HG02798 (cell line): Measurements from ENCODE around the gene RNF145.
"Not testable (repeated sequence)": the region's sequence is repeated elsewhere in the genome, so short reads cannot be mapped to it uniquely, and the experiment has no call there.

ENCODE experiments used
- ATAC-seq: cut with Tn5 transposase; IDR thresholded peaks from one replicate; pipeline ENCODE4 v1.9.1; 2021; ENCODE audit warnings: mild to moderate bottlenecking; ENCODE audit not compliant: unreplicated experiment, poor library complexity

RNF145 gene, protein sequence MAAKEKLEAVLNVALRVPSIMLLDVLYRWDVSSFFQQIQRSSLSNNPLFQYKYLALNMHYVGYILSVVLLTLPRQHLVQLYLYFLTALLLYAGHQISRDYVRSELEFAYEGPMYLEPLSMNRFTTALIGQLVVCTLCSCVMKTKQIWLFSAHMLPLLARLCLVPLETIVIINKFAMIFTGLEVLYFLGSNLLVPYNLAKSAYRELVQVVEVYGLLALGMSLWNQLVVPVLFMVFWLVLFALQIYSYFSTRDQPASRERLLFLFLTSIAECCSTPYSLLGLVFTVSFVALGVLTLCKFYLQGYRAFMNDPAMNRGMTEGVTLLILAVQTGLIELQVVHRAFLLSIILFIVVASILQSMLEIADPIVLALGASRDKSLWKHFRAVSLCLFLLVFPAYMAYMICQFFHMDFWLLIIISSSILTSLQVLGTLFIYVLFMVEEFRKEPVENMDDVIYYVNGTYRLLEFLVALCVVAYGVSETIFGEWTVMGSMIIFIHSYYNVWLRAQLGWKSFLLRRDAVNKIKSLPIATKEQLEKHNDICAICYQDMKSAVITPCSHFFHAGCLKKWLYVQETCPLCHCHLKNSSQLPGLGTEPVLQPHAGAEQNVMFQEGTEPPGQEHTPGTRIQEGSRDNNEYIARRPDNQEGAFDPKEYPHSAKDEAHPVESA

DNA sequence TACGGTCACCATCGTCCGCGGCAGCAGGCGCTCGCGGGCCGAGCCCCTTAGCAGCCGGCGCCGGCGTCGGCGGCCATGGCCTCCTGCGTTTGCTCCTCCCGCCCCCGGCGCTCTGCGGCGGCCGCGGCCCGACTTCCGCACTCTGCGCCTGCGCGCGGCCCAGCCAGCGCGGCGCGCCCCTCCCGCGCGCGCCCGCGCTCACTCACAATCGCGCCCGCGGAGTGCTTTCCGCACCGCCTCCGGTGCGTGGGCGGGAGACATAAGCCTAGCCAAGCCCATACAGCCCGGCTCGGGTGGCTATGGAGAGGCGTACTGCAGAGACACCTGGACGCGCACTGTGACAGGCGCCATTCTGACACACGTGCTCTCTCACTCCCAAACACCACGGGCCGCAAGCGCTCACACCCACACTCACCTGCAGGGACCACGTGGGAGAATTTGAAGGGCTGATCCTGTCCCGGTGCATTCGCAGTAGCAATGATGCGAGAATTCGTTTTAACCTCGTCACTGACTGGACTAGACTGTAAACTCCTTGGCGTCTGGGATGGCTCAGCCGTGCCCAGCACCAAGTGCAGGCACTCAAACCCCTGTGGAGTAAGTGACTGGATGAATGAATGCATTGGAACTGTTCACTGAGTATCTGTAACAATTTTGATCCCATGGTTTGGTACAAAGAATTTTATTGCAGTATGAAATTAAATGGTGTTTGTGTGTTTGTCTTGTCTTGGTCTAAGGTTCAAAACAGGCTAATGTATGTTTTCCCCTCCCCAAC, at the start of gene RNF145:
Gene RNF145, minus strand, starts transcription at position 116 of the 772 bp plus-strand sequence. CDS start 5,936 bp downstream, outside the sequence.
- peak; percentile 86 for ATAC-seq

DNA sequence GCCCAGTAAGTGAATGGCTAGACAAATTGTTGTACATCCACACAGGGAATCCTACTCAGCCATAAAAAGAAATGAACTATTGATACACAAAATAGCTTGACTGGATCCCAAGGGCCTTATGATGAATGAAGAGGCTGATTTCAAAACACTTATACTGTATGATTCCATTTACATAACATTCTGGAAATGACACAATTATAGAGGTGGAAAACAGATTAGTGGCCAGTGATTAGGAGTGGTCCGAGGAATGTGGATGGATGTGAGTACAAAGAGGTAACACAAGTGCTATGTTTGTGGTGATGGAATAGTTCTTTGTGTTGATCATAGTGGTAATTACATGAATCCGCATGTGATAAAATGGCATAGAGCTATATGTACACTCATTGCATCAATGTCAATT, 49.0 kb upstream of the RNF145 start:
- no peak for ATAC-seq

DNA sequence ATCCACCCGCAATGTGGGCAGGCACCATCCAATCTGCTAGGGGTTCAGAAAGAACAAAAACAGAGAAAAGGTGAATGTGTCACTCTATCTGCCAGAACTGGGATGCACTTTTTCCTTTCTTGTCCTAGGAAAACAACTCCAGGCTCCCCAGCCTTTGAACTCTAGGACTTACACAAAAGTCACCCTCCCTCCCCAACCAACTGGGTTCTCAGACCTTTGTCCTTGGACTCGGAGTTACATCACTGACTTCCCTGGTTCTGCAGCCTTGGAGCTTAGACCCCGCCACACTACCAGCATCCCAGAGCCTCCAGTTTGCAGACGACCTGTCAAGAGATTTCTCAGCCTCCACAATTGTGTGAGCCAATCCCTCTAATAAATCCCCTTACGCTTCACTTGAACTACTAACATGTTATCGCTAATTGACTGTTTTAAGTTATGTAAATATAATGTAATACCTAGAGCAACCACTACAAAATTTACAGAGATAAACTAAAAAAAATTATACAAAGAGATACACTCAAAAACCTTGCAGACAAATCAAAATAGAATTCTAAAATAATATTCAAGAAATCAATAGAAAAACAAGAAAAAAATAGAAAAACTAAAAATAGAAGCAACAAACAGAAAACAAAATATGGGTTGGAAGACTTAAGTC, 48.4 kb upstream of the RNF145 start:
- ATAC-seq: no peak

DNA sequence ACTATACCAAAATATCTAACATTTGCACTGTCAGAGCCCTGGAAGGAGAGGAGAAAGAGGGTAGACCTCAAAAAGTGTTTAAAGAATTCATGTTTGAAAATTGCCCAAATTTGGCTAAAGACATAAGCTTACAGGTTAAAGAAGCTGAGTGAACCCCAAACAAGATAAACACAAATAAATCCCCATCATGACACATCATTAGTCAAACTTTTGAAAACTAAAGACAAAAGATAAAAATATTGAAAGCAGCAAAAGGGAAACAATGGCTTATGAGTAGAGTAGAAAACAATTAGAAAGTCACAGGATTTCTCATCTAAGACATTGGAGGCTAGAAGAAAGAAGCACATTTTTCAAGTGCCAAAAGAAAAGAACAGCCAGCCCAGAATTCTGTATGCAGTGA, 47.7 kb upstream of the RNF145 start:
- no peak for ATAC-seq

DNA sequence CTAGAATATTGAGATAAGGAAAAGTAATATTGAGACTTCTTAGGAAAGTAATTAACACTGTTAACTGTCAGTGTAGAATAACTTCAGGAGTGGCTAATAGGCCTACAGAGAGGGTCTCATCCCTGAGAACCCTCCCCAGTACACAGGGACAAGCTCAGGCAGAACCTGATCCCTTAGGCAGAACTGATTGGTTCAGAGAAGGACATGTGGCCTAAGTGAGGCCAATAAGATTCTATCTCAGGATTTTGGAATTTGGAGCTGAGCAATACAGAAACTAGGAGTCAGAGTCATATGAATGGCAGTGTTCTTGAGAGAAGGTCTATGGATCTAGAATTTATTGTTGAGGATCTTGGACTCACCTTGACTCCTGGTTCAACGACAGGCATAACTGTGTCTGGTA, 42.8 kb upstream of the RNF145 start:
- no peak for ATAC-seq

DNA sequence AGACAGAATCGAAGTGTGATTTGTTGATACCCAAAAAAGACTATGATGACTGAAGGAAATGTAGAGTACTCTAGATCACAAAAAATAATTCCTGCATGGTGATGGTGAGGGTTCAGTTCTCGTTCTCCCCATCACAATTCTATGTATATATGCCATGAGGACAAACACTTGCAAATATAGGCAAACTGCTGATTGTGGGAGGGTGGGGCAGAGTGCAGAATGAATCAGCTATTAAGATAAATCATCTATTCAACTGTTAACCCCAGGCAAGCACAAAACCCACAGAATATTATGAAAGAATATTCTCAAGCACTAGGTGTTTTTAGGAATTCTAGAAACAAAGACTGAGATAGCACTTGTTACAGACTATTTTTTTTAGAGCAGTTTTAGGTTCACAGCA, 39.8 kb upstream of the RNF145 start:
- no peak for ATAC-seq

DNA sequence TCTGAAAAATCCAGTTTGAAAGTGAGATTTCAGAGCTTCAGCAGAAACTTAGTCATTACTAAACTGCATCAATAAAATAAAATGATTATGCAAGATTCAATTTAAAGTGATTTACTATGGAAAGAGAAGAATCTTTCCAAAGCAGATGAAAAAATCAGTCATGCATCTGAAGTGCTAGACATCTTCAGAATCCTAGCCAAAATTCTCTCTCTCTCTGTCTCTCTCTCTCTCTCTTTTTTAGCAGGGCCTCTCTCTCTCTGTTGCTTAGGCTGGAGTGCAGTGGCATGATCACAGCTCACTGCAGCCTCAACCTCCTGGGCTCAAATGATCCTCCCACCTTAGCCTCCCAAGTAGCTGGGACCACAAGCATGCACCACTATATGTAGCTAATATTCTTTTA, 35.5 kb upstream of the RNF145 start:
- no peak for ATAC-seq

DNA sequence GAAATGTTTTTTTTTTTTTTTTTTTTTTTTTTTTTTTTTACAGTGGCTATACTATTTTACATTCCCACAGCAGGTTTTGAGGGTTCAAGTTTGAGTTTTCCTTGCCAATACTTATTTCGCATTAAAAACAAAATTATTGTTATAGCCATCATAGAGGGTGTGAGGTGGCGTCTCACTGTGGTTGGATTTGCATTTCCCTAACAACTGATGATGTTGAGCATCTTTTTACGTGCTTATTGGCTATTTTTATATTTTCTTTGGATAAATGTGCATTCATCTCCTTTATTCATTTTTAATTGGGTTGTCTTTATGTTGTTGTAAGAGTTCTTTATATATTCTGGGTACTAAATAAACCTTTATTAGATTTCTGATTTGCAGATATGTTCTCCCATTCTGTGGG, 34.8 kb upstream of the RNF145 start:
- no peak for ATAC-seq

DNA sequence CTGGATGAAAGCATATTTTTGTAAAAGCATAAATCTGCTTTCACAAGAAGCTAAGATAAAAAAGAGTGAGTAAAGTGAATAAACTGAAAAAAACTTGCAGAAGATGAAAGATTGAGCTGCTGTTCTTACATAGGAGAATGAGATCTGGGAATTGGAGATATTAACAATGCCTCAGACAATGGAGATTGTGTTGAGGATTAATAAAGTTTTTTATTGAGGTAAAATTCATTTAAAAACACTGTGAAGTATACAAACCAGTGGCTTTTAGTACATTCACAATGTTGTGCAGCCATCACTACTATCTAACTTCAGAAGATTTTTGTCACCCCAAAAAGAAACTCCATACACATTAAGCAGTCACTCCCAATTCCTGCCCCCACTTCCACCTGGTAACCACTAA, 34.0 kb upstream of the RNF145 start:
- no peak for ATAC-seq

DNA sequence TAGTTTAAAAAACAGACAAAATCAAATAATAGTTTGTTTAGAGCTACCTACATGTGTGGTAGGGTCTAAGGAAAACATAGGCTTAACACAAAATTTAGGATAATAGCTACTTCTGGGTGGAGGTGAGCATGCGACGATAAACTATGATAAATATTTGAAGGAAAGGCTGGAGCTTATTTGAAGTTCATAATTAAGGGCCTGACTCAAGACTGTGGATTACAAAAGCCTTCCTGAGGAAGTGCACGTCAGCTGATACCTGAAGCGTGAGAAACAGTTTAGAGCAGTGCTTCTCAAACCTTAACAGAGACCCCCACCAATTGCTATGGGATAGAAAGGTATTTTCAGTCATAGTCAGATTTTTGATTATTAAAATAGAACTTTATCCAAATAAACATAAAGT, 33.3 kb upstream of the RNF145 start:
- ATAC-seq: no peak

DNA sequence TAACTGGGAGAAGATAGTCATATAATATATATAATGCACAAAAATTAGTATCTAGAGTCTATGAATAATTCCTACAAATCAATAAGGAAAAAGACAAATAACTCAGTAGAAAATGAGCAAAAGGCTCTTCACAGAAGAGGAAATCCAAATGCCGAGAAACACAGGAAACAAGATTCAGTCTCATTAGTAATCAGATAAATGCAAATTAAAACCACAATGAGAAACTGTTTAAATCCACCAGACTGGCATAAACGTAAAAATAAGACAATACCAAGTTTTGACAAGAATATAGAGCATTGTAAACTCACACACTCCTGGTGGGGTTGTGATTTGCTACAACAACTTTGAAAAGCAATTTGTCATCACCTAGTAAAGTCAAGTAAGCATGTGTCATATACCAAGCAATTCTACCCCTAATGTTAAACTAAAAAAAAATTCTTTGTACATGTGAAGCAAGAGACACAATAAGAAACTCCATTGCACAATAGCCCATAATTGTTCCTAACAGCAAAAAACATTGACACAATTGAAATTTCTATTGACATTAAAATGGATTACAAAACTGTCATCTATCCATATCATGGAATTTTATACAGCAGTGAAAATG, 32.7 kb upstream of the RNF145 start:
- ATAC-seq: no peak

DNA sequence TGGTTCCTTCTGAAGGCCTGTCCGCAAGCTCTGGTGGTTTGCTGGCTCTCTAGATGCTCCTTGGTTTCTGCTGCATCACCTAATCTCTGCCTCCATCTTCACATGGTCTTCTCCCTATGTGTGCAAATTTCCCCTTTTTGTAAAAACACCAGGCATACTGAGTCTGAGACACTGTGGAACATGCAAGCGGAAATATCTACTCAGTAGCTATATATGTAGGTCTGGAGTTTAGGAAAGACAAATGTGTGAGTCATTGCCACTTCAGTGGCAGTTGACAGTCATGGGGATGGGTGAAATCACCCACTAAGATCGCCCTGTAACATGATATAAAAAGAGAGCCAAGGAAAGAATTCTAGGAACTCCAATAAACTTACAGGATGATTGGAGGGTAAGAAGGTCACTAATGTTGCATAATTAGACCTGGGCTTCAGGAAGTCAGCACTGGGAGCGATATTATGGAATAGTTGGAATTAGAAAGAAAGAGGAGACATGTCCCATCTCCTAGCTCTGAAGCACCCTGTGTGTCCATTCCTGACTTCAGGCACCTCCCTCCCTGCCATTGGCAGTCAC, 31.0 kb upstream of the RNF145 start:
- no peak for ATAC-seq

DNA sequence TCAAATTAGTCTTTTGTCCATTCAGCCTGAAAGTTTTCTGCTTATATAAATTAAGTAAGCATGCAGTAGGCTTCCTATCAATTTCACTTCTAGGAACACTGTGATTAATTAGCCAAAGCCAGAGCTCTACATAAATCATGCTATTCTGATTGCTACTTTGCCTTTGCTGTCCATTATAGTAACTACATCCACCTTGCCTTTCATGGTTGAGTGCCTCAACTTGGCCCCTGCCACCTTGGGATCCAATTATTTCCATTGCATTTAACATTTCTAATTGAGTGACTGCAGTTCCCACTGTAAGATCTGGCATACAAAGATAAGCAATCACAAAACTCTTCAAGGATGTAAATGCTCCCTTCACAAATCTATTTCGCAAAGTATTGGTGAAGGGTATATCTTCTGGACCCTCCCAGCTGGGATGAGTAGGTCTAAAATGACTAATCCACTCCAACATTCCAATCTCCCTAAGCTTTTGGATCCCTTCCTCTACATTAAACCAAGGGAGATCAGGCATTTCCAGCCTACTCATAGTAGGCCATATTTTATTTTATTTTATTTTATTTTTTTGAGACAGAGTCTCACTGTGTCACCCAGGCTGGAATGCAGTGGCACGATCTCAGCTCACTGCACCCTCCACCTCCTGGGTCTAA, 26.6 kb upstream of the RNF145 start:
- not testable (repeated sequence) for ATAC-seq

DNA sequence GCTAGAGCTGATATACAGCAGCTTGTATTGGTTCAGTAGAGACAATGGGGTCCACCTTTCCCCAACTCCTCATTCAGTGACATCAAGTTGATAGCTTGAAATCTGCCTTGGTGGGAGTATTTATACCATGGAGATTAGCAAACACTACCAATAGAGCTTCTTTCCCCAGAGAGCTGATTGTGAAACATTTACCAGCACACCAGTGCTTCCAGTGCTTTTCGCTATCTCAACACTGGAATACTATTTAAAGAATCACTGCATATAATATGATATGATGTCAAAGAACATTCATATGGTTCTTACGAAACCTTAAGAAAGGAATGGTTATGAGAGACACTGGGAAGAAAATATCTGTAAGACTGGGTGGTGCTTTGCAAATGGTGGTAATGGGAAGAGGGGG, 21.8 kb upstream of the RNF145 start:
- ATAC-seq: no peak

DNA sequence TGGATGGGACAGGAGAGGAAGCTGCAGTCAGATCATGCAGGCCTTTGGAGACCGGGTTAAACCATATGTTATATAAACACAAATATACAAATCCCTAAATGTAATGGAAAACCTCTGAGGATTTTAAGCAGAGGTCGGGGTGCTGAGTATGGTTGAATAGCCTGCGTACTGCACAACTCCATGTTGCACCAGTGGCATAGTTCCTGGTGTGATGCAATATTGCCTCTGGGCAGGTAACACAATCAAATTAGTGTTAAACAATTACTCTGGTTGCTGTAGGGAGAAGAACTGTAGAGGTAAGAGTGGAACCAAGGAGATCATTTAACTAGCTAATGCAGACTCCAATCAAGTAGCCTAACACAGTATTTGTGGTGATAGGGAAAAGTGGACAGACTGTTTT, 21.3 kb upstream of the RNF145 start:
- ATAC-seq: no peak

DNA sequence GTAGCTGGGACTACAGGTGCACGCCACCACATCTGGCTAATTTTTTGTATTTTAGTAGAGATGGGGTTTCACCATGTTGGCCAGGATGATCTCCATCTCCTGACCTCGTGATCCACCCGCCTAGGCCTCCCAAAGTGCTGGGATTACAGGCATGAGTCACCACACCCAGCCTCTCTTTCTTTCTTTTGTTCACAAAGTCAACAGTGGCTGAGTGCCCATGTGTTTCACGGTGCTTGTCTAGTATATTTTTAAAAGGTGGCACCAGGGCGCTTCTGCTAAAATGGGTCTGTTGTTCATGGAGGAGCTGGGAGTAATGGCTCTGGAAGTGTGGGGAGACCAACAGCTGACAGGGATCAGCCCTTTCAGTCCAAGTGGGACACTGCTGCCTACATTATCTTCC, 18.7 kb upstream of the RNF145 start:
- not testable (repeated sequence) for ATAC-seq

DNA sequence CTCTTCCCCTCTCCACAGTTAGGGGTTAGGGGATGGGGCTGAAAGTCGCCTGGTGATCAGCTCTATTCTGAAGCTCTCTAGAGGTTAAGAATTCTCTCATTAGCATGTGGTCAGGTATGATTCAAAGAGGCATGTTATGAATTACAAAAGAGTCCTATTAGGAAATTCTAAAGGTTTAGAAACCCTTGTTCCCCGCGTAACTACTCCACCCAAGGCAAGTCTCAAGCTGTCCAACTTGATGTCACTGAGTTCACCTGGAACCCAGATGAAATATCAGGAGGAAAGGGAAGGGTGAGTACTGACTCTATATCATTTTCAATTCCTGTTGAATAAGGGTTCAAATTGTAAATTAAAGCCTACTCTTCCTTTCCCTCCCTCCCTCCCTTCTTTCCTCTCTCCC, 18.1 kb upstream of the RNF145 start:
- no peak for ATAC-seq

DNA sequence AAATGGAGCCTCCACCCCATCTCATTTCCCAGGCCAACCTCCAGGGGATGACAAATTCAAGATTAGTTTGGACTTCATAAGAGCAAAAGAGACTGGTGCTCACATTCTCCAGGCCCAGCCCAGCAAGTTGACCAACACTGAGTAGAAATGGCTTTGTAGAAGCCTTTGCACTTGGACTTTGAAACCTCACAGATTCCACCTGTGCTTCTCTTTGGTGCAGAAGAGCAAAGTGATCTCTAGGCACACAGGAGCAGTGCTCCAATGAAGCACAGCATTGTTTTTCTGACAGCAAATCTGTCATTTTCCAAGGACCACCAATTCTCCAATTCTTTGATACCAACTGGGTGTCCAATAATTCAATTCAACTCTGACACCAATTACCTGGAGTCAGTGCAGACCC, 17.1 kb upstream of the RNF145 start:
- no peak for ATAC-seq

DNA sequence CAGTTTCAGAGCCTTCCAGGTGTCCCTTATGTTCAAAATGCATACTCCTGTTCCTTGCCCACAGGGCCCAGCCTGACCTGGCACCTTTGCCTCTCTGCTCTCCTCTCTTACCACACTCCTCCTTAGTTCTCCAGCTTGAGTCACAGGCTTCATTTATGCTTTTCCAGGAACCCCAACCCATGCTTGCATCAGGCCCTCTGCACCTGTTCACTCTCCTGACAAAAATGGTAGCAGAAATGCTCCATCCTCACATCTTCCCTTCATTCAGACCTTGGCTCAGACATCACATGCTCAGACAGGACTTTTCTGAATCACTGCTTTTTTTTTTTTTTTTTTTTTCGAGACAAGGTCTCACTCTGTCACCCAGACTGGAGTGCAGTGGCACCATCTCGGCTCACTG, 15.1 kb upstream of the RNF145 start:
- ATAC-seq: no peak
